Lower leg skin (tissue), 4 donors: Measurements from ENCODE around the gene ATP11B. TPM values are rescaled to one million over a fixed set of nuclear protein-coding genes. Genes with fewer than 3 reads are reported as not detected.

Source experiments
- DNase-seq, 2 donors: peaks; one replicate each; pipeline ENCODE4 v3.0.0-alpha.2; 2019; ENCODE audit warnings: low spot score in 2 of 2
- H3K4me3 ChIP-seq: fragments of 200-600 bp; sonication (generic); 2 replicates; pipeline ENCODE4 v1.5.1; 2017; ENCODE audit warnings: mild to moderate bottlenecking, low read depth; ENCODE audit not compliant: poor library complexity, severe bottlenecking
- POLR2A ChIP-seq, 2 donors: fragments of 450-650 bp; IDR thresholded peaks; one replicate each; pipeline ENCODE4 v1.6.1; 2016 to 2017; ENCODE audit warnings: antibody characterized with exemption in 2 of 2, mild to moderate bottlenecking in 1 of 2, moderate library complexity in 1 of 2
- WGBS, 2 donors: methylation state at CpG; one replicate each; pipeline ENCODE4 v1.1.5; 2018; 5-methylcytosine and 5-hydroxymethylcytosine counted together
- intact Hi-C: fragments of 100-400 bp; cut with DNase I; formaldehyde crosslinking; loops from one replicate; pipeline ENCODE4 v1.15.0; 2023; ENCODE audit warnings: low total_unique reads
- total RNA-seq, 4 donors: library from RNA; depleted of rRNA; stranded (reverse); fragments of >200 nt; gene quantifications; one replicate each; pipeline ENCODE4 v1.1.0, GENCODE V29; 2016
- TF ChIP-seq, protein P1 (sequence below), 3 donors: fragments of 450-650 bp; IDR thresholded peaks; one replicate each; pipeline ENCODE4 v1.5.1; 2016; ENCODE audit warnings: antibody characterized with exemption in 3 of 3, mild to moderate bottlenecking in 3 of 3, moderate library complexity in 2 of 3

The ATP11B gene
- total RNA-seq, 4 donors from 2014 or later: 109 to 148 (median 116) TPM

DNA sequence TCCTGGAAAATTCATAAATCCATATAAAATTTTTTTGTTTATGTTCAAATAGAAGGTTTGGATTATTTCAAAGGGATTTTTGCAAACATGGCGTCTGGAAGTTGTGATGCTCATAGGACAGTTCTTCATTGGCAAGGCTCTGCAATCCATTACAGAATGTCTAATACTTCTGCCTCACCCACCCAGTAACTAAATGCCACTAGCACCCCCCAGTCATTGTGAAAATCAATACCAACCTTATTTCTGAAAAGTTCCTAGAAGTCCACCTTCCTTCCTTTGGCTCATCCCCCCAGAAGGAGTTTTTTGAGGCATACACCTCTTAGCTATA is 17.9 kb downstream of the ATP11B start:
- no peak overlapping the region for H3K4me3 ChIP-seq
- TF ChIP-seq, protein P1, sequence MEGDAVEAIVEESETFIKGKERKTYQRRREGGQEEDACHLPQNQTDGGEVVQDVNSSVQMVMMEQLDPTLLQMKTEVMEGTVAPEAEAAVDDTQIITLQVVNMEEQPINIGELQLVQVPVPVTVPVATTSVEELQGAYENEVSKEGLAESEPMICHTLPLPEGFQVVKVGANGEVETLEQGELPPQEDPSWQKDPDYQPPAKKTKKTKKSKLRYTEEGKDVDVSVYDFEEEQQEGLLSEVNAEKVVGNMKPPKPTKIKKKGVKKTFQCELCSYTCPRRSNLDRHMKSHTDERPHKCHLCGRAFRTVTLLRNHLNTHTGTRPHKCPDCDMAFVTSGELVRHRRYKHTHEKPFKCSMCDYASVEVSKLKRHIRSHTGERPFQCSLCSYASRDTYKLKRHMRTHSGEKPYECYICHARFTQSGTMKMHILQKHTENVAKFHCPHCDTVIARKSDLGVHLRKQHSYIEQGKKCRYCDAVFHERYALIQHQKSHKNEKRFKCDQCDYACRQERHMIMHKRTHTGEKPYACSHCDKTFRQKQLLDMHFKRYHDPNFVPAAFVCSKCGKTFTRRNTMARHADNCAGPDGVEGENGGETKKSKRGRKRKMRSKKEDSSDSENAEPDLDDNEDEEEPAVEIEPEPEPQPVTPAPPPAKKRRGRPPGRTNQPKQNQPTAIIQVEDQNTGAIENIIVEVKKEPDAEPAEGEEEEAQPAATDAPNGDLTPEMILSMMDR (IDR thresholded peaks at IDR 0.05): no peak
- no peak for TF ChIP-seq POLR2A (IDR thresholded peaks at IDR 0.05)
- no peak for DNase-seq
- 92 to 93% methylated on average over 1 of the region's 1 CpG for WGBS, 2 donors
- intact Hi-C loops: no loop called here

DNA sequence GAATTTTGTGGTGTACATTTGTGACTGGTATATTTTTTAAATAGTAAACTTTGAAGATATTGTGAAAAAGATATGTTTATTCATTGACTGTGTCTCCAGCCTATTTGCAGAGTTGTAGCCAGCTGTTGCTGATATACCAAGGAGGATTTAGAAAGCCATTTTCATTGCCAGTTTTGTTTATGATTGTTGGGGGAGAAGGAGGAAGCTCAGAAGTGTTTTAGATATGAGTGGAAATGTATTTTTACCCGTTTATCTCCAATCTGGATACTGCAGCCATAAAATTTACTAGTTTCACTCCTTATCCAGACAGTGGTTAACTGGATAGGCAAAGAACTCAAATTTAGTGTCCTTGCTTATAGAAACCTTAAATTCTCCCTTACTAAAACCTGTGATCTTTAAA is 18.8 kb downstream of the ATP11B start:
- 64 to 67% methylated on average over 1 of the region's 1 CpG for WGBS, 2 donors
- TF ChIP-seq POLR2A (IDR thresholded peaks at IDR 0.05): no peak
- TF ChIP-seq, protein P1 (IDR thresholded peaks at IDR 0.05): no peak
- intact Hi-C loops: no loop called here
- H3K4me3 ChIP-seq: no peak overlapping the region
- no peak for DNase-seq

DNA sequence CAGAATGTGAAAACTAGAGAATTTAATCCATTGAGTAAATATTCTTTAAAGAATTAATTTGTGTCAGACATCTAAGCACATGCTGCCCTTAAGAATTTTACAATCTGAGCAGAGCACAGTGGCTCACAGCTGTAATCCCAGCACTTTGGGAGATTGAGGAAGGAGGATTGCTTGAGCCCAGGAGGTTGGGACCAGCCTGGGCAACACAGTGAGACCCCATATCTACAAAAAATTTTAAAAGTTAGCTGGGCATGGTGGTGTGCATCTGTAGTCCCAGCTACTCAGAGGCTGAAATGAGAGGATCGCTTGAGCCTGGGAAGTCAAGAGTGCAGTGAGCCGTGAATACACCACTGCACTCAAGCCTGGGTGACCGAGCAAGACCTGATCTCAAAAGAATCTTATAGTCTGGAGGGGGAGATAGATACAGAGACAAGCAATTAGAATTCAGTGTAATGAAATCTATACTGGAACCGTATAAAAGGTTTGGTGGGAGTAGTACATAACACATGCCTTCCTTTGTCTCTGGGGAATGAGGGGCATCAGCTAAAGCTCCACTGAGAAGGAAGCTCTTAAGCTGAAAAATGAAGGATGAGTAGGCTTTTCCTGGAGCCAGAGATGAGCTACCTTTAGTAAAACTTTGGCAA is 21.2 kb downstream of the ATP11B start:
- H3K4me3 ChIP-seq: no peak overlapping the region
- intact Hi-C loops: no loop called here
- TF ChIP-seq POLR2A (IDR thresholded peaks at IDR 0.05): no peak
- TF ChIP-seq, protein P1 (IDR thresholded peaks at IDR 0.05): no peak
- 89 to 93% methylated on average over 4 of the region's 4 CpGs for WGBS, 2 donors
- DNase-seq: no peak

DNA sequence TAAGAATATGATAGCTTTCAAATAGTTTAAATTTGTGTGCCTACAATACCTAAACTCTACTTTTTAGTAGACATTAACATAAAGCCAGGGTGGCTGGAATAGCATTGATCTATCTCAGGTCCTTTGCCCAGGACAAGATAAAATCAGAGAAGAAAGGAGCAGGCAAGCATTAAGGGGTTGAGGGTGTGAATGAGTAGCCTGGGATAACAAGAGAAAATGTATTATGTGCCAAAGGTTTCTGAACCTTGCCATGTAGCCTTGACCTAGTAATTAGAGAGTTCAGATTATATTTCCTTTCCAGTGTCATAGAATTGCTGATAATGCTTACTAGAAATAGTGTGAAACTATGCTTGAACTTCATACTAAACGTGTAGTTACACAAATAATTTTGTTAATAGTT is 22.9 kb downstream of the ATP11B start:
- DNase-seq: no peak
- TF ChIP-seq POLR2A (IDR thresholded peaks at IDR 0.05): no peak
- TF ChIP-seq, protein P1 (IDR thresholded peaks at IDR 0.05): no peak
- intact Hi-C loops: no loop called here
- 40 to 51% methylated on average over 1 of the region's 1 CpG for WGBS, 2 donors
- H3K4me3 ChIP-seq: no peak overlapping the region

DNA sequence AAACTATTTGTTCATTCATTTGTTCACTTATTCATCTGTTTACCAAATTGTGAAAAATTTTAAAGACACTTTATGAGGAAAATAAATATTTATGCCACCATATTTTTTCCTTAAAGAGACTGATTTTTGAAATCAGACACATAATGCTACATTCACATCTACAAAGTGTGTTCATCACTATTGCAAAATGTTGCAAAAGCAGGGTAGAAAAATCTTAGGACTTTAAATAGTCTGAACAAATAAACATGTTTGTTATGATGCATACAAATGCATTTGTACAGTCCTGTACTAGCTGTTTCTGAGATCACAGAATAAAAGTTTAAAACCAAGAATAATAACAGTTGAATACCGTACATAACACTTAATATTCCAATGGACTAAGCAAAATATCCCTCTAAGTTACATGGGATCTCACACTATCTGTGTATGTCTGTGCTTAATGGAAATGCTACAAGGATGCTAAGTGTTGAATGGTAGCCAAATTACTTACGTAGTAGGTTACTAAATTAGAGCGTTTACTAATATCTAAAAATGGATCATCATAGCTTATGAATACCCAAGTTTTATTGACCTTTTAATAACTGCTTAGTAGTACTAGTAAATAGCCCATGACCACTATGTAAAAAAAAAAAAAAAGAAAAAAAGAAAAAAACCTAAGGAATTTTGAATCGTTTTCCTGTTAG is 25.1 kb downstream of the ATP11B start:
- intact Hi-C loops: no loop called here
- no peak for DNase-seq
- TF ChIP-seq, protein P1 (IDR thresholded peaks at IDR 0.05): no peak
- no peak for TF ChIP-seq POLR2A (IDR thresholded peaks at IDR 0.05)
- 86 to 92% methylated on average over 4 of the region's 4 CpGs for WGBS, 2 donors
- H3K4me3 ChIP-seq: no peak overlapping the region
